Activated T-helper 1 cell treated with anti-CD3 and anti-CD28 coated beads, Interleukin-2, amount 50 U/mL, for 16 hours (primary cell): ENCODE measurements around the gene MRPL10.

Experiments
- DNase-seq, 2 donors: peaks; one replicate each; pipeline ENCODE4 v3.0.0-alpha.2; 2020; ENCODE audit warnings: low read depth in 1 of 2, low spot score in 1 of 2

MRPL10 gene

DNA sequence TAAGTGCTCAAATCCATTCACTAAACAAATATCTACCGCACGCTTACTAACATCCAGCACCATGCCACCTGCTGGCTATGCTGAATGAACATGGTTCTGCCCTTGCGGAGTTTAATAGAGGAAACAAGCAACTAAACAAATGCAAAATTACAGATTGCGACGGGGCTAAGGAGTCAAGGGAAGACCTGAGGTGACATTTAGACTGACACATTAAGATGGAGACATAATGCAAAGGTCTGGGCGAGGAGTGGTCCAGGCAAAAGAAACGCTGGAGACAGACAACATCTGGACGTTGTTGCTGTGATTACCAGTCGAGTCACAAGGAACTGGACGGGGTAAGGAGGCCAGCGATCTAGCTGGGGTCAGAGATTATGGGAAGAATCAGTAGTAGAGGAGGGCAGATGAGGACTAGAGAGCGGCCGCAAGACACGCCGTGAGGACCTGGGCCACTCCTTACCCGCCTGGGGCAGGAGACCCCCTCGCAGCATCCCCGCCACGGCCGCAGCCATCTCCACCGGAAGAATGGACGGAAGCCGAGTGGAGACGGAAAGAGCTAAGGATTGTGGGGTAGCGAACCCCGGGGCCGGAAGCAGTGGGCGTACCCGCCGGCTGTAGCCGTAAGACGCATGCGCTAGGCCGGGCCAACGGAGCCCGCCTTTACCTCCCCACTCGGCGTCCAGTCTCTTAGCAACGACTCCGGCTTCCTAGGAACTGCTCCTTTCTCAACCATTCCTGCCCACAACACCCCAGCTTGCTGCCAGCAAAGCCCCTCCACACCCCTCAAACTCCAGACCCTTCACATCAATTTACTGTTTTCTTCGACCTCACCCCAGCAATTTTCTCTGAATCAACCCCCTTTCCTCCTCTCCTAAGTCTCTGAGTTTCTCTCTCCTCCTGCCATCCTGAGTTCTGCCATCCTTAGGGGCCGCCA lies at the start of gene MRPL10, which contains the start of gene LRRC46:
MRPL10 (minus strand) TSS at position 539 of the 931 bp plus-strand sequence; CDS start at position 509, 30 bp downstream.
LRRC46 (plus strand) TSS at position 668 of the 931 bp plus-strand sequence. CDS start 320 bp downstream, outside the sequence.
- peak; percentile 87 to 88 for DNase-seq

- no peak for DNase-seq
Observed at GRCh38 chr17:47879776-47880454, 48.6 kb upstream of the MRPL10 start.

GRCh38 chr17:47879028-47879585 lies 47.8 kb upstream of the MRPL10 start:
- DNase-seq: no peak

GRCh38 chr17:47878203-47879027 lies 47.1 kb upstream of the MRPL10 start:
- DNase-seq: no peak

DNA sequence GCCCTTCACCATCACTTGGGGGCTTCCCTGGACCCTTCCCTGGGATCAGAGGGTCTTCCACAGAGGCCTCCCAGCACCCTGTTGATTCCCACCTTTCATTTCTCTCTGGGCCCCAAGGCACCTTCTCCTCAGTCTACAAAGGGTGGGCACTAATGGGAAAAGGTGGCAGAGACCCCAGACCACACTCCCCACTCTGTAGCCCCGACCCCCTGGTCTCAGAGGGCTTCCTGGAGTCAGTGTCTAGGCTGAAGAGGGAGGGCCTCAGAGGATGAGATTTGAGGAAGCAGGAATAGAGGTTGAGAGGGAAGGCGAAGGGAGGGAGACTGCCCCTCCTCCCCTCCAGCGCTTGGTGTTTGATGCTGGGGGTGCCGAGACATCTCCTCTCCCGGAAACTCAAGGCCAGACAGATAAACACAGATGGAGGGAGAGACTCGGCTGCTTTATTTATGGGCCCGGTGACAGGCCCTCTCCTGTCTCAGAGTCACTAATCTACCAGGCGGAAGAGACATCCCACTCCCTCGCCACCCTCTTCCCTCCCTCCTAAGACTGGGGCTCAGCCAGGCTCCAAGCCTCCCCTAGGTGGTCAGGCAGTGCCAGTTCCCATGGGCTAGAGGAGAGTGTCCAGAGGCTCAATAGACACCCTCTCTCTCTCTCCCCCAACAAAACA lies 46.2 kb upstream of the MRPL10 start:
- no peak for DNase-seq

GRCh38 chr17:47875011-47875985 lies 44.0 kb upstream of the MRPL10 start:
- no peak for DNase-seq

- no peak for DNase-seq
Observed at GRCh38 chr17:47873200-47874090, 42.1 kb upstream of the MRPL10 start.

GRCh38 chr17:47872651-47873161 lies 41.4 kb upstream of the MRPL10 start:
- no peak for DNase-seq

- no peak for DNase-seq
Observed at GRCh38 chr17:47872019-47872650, 40.8 kb upstream of the MRPL10 start.

DNA sequence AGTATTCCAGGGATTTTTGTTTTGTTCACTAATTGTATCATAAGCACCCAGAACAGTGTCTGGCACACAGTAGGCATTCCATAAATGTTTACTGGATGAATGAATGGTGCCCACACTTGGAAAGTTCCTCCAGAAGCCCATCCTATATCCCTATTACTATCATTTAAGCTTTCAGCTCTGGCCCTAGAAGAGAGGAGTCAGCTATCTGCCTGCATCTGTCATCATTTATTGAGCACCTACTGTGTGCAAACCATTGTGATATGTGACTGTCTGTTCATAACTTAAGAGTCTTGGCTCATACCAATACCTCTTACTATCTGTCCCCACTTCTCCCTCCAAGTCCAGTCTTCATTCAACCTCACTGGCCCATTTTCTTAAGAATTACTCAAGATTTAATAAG lies 39.7 kb upstream of the MRPL10 start:
- no peak for DNase-seq

GRCh38 chr17:47870056-47870455 lies 38.7 kb upstream of the MRPL10 start:
- DNase-seq: no peak

DNA sequence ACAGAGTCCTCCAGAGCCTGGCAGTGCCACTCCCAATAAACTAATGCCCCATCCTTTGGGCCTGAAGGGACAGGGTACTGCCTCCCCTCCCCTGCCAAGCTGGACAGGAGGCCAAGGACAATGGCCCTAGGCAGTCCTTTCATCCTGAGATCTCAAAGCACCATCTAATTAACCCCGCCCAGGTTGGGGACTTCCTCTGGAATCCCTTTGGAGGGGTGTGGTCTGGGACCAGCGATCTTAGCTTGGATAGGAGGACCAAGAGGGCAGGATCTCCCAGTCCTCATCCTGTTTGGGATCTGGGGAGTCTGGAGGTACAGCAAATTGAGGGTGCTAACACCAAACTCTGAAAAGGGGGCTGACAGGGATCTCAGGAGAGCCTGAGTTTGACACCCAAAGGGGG lies 37.8 kb upstream of the MRPL10 start:
- DNase-seq: no peak

DNA sequence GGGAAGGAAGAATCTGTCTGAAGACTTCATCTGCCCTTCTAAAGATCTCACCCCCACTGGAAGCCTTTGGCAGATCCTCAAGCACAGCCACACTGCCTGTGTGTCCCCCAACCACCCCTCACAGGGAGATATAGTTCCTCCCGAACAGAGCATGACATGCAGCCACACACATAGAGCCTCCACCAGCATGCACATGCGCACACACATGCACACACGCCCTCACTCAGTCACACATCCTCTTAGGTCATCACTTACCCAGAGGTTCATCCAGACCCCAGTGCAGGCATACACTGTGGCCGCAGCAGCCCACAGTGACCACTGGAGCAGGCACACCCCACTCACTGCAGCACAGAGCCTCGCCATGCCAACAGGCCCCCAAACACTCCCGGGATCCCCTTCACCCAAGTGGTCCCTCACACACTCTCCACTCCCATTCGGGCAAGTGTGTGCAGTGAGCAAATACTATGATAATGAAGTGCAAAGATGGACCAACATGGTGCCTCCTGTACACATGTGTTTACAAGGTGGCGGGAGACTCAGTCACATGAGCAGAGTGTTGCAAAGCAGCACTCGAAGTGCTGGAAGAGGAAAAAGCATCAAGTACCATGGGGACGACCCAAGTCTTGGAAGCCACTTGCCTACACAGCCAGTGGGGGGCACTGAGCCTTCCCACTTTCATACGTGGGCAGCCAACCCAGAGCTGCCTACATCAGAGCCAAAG lies 36.6 kb upstream of the MRPL10 start:
- DNase-seq: no peak

DNA sequence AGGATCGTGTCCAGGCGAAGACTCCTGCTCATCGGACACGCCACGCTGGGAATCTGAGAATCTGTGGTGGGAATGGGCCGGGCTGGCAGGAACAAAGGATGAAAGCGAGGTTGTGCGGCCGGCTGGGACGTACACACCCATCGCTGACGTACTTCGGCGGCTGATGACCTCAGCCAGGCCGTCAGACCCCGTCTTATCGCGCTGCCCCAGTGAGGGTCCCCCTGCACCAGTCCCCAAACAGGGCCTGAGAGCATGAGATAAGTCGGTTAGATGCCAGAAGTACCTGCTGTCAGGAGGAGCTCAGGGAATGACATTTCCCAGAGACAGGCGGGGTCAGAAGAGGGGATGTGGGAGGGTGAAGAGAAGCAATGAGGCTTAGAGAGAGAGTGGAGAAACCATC lies 35.6 kb upstream of the MRPL10 start:
- DNase-seq: no peak

GRCh38 chr17:47864791-47865216 lies 33.5 kb upstream of the MRPL10 start:
- DNase-seq: no peak

DNA sequence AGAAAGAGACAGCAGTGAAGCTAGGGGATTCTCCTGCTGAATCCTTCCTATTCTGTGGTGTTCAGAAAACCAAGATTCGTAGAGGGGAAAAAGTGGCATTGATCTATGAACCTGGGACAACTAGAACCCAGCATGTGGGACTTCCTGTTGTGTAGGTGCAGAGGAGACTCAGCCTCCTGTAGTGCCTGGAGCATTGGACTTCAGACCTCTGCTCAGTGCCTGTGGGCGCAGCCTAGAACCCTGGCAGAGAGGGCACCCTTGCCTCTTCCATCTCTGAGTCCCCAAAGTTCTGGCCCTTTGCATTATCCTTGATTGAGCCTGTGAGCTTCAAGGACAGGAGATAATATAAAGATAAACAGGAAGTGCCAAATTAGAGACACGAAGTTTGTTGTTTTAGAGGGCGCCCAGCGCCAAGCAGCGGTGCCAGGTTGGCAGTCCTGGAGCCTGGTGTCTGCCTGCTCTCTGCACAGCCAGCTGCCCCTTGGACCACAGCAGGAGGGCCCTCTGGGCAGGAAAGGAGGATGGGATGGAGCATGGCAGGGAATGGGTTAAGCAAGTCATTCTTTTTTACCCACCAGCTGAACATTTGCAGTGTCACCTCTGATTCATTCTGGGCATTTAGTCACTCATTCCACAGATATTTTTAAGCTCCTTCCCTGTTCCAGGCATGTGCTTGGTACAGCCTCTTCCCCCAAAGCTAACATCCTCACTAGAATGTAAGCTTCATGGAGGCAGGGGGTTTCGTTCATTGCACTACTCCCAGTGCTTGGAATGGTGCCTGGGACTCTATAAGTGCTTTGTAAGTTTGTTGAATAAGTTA lies 31.5 kb upstream of the MRPL10 start:
- DNase-seq: no peak
